GM21529 (cell line): Measurements from ENCODE around the gene C11orf68.

Source experiments
- ATAC-seq: cut with Tn5 transposase; IDR thresholded peaks from one replicate; pipeline ENCODE4 v1.9.1; 2021; ENCODE audit not compliant: unreplicated experiment

C11orf68 gene

GRCh38 chr11:65872586-65873317 lies 46.1 kb downstream of the C11orf68 start, which contains the start of gene EFEMP2:
TSS of gene EFEMP2 (minus strand) at chr11:65872800. CDS start at chr11:65872354, 446 bp downstream.
- ATAC-seq, result no peak

DNA sequence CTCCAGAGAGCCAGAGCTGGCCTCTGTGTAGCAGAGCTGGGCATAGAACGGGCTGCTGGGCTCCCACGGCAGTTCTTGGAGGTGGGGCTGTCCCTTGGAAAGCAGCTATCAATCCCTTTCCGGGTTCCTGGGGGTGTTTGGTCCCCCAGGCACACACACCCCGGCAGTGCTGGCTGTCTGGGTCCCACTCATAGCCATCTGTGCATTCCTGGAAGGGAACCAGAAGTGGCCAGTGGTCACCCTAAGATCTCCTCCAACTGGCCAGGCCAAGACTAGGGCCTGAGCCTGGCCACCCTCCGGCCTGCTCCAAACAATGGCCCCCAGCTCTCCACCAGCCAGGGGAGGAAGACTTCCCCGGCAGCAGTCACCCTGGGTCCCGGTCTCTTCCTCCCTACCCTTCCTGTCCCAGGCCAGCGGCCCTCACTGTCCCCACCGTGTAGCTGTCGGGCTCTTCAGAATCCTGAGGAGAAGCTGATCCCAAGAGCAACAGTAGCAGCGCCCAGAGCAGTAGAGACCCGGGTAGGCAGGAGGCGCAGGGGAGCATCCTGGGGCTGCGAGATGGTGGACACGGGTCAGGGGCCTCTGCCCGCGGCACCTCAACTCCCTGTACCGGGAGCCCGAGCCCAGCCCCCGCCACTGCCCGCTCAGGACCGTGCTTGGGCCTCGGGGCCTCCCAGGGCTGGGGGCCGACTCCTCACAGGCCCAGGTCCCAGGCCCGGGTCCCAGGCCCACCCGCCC lies 46.9 kb downstream of the C11orf68 start:
- ATAC-seq, result no peak

- no peak for ATAC-seq
These were observed 47.9 kb downstream of the C11orf68 start for GRCh38 chr11:65870706-65871681.

- ATAC-seq, result no peak
These were observed 48.6 kb downstream of the C11orf68 start for GRCh38 chr11:65870307-65870658.

DNA sequence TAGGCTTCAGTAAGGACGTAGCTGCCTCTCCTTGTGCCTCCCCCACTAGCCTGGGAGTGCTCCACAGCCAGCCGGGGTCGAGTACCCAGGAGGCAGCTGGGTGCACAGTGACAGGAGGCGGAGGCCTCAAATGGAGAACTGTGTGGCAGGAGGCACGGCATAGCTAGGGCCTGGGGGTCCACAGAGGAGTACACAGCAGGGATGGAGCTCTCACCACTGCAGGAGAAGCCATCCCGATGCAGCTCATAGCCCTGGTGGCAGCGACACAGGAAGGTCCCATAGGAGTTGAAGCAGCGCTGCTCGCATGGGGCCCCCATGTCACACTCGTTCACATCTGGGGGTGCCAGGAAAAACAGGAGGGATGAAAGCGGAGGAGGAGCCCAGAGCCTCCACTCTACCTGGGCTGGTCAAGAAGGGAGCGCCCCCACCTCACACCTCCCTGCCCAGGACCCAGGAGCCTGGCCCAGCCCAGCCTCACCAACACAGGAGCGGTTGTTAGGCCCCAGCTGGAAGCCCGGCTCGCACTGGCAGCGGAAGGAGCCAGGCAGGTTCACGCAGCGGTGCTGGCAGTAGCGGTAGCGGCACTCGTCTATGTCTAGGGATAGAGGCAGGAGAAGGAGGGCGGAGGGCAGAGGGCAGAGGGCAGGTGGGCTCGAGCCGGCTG lies 49.1 kb downstream of the C11orf68 start:
- no peak for ATAC-seq

GRCh38 chr11:65868907-65869306 lies 50.0 kb downstream of the C11orf68 start:
- no peak for ATAC-seq

- ATAC-seq, result no peak
These were observed 50.7 kb downstream of the C11orf68 start for GRCh38 chr11:65868076-65868667.

DNA sequence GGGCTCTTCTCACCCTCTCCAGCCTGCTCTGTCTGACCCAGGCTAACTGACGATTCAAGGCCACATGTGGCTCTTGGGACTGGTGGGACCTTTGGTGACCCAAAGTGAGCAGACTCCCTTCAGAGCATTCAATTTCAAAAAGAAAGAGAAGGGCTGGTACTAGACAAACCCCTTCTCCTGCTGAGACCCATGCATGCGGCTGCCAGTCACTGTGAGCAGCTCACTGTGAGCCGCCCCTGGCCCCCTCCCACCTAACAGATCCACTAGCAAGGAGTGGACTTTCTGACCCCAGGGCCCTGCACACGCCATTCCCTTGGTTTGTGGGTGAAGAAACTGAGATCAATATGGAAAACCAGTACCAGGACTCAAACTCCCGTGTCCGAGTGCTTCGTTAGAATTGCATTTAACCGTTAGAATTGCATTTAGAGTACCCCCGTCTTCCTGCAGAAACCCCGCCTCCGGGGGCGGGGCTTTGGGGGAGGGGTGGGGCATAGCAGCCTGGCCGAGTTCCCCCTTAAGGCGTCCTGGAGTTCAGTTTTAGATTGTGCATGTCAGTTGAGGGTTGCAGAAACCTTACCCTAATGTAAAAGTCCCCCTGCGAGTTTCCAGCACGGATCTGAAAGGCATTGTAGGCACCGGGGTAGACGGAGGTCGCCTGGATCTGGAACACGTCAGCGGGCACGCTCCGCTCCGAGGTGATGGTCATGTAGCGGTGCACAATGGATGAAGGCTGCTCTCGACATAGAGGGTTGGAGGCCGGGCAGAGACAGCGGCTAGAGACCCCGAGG lies 51.4 kb downstream of the C11orf68 start:
- ATAC-seq, result no peak
